GM18868 (cell line): ENCODE data around the gene SLC16A6.
A peak's percentile ranks its signal among the peaks of the same experiment; 100 is the strongest.
"Not testable (repeated sequence)": the region's sequence is repeated elsewhere in the genome, so short reads cannot be mapped to it uniquely, and the experiment has no call there.

Experiments used
- ATAC-seq: cut with Tn5 transposase; IDR thresholded peaks from one replicate; pipeline ENCODE4 v1.9.1; 2021; ENCODE audit warnings: mild to moderate bottlenecking, moderate library complexity; ENCODE audit not compliant: unreplicated experiment

Gene SLC16A6

GRCh38 chr17:68225055-68225454, 65.9 kb downstream of the SLC16A6 start:
- peak; percentile 68 for ATAC-seq

GRCh38 chr17:68222606-68223005, 68.3 kb downstream of the SLC16A6 start:
- no peak for ATAC-seq

- no peak for ATAC-seq
Observed at GRCh38 chr17:68221786-68222185, 69.1 kb downstream of the SLC16A6 start.

GRCh38 chr17:68220786-68221185, 70.1 kb downstream of the SLC16A6 start:
- not testable (repeated sequence) for ATAC-seq

- not testable (repeated sequence) for ATAC-seq
Observed at GRCh38 chr17:68220186-68220585, 70.7 kb downstream of the SLC16A6 start.

- ATAC-seq, result not testable (repeated sequence)
Observed at GRCh38 chr17:68219429-68219828, 71.5 kb downstream of the SLC16A6 start.
